Gastrocnemius medialis (tissue), 4 donors: ENCODE results near the gene FBXW4. TPM values are rescaled to one million over a fixed set of nuclear protein-coding genes. Genes with fewer than 3 reads are reported as not detected.

Experiments
- ATAC-seq, 2 donors: fragments of 150-250 bp; one replicate each; pipeline ENCODE4 v1.9.1; 2016
- DNase-seq, 2 donors: peaks; one replicate each; pipeline ENCODE4 v3.0.0-alpha.2; 2019
- H3K27ac ChIP-seq, 4 donors: fragments of 200-600 bp; sonication (generic); 1 replicate in 1 of 4; 2 replicates in 3 of 4; pipeline ENCODE4 v1.5.1; 2016 to 2018; ENCODE audit warnings: mild to moderate bottlenecking in 2 of 4, moderate library complexity in 1 of 4
- H3K27me3 ChIP-seq, 3 donors: fragments of 200-600 bp; sonication (generic) in 2 of 3; 1 replicate in 1 of 3; 2 replicates in 2 of 3; pipeline versions ENCODE4 v1.5.1 to v1.6.0; 2016 to 2019; ENCODE audit warnings: mild to moderate bottlenecking in 1 of 3, moderate library complexity in 1 of 3
- H3K36me3 ChIP-seq, 2 donors: fragments of 200-600 bp; sonication (generic) in 1 of 2; one replicate each; pipeline ENCODE4 v1.5.1; 2017 to 2018
- H3K4me1 ChIP-seq, 2 donors: fragments of 200-600 bp; sonication (generic) in 1 of 2; one replicate each; pipeline ENCODE4 v1.5.1; 2016 to 2017; ENCODE audit warnings: mild to moderate bottlenecking in 2 of 2
- H3K4me3 ChIP-seq, 4 donors: fragments of 200-600 bp; sonication (generic) in 3 of 4; 1 replicate in 1 of 4; 2 replicates in 3 of 4; pipeline ENCODE4 v1.5.1; 2016 to 2019; ENCODE audit warnings: mild to moderate bottlenecking in 2 of 4
- H3K9me3 ChIP-seq, 3 donors: fragments of 200-600 bp; sonication (generic) in 2 of 3; 1 replicate in 1 of 3; 2 replicates in 2 of 3; pipeline ENCODE4 v1.5.1; 2016 to 2019
- CTCF ChIP-seq, 5 experiments: fragments of 450-650 bp in 3 of 5; fragments of 200-600 bp in 2 of 5; sonication (generic) in 2 of 5; IDR thresholded peaks in 4 of 5; conservative IDR thresholded peaks in 1 of 5; 1 replicate in 4 of 5; 2 replicates in 1 of 5; pipeline ENCODE4 v1.5.1; 2016 to 2019; ENCODE audit warnings: antibody characterized with exemption in 5 of 5, mild to moderate bottlenecking in 3 of 5, moderate library complexity in 3 of 5
- POLR2A ChIP-seq, 2 donors: fragments of 450-650 bp; IDR thresholded peaks; one replicate each; pipeline ENCODE4 v1.6.1; 2017; ENCODE audit warnings: antibody characterized with exemption in 2 of 2, mild to moderate bottlenecking in 2 of 2, moderate library complexity in 2 of 2
- in situ Hi-C, 4 donors: fragments of 200-750 bp; cut with MboI; loops; one replicate each; pipeline versions ENCODE4 v1.15.0 to v1.8.0; 2017; ENCODE audit warnings: low sequenced_read_pairs in 4 of 4
- intact Hi-C: fragments of 100-400 bp; cut with DNase I; formaldehyde crosslinking; loops from one replicate; pipeline ENCODE4 v1.15.1; 2023; ENCODE audit warnings: low total_unique reads
- total RNA-seq, 4 donors: library from RNA; depleted of rRNA; stranded (reverse); fragments of >200 nt; gene quantifications; one replicate each; pipeline versions ENCODE4 v1.1.0 to v1.2.3, GENCODE V29; 2016

The FBXW4 gene
- total RNA-seq, 4 donors from 2014 or later: 43.1 to 72.6 (median 70.2) TPM

DNA sequence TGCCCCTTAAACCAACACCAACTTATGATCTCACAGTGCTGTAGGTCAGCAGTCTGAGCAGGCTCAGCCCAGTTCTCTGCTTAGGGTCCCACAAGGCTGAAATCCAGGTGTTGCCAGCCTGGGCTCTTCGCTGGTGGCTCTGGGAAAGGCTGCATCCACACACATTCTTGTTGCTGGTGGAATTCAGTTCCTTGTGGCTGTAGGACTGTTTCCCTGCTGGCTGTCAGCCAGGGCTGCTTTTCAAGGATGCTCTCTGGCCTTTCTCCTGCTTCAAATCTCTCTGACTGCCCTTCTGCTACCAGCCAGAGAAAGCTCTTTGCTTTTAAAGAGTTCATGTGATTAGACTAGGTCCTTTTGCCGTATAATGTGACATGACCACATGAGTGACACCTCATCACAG lies 122.2 kb downstream of the FBXW4 start:
- in situ Hi-C loops (loop anchor here in 3 of 4 donors (5.0 to 25.0 kb wide), 2 partner anchors 260 to 360 kb away; no protein-coding TSS in a partner anchor), intact Hi-C loops (loop anchor here (10.0 kb wide), 1 partner anchor 108 kb away; no protein-coding TSS in a partner anchor)
- Histone ChIP-seq H3K27me3 (peaks cover 13 to 23% (median 15%) of the 10 kb centered on the region in 3 donors), H3K4me1 (peaks cover 10 to 11% of the 10 kb centered on the region in 2 donors), H3K4me3 (peak overlapping the region in 1 of 4 donors; percentile 13), H3K36me3 (no peaks in the 10 kb centered on the region), H3K9me3 (peaks cover 0 to 8% (median 6%) of the 10 kb centered on the region in 3 donors), H3K27ac (no peak overlapping the region)
- TF ChIP-seq CTCF (IDR thresholded peaks at IDR 0.05 in 4 of 5, conservative IDR thresholded peaks at IDR 0.05 in 1 of 5) (no peak), POLR2A (IDR thresholded peaks at IDR 0.05) (no peak)
- ATAC-seq (no peak), DNase-seq (no peak)

GRCh38 chr10:101572126-101572525 lies 122.8 kb downstream of the FBXW4 start:
- H3K27me3 ChIP-seq: peaks cover 19 to 29% (median 21%) of the 10 kb centered on the region in 3 donors
- in situ Hi-C loops: loop anchor here in 3 of 4 donors (5.0 to 25.0 kb wide), 2 partner anchors 260 to 360 kb away; no protein-coding TSS in a partner anchor
- H3K9me3 ChIP-seq: peaks cover 0 to 8% (median 6%) of the 10 kb centered on the region in 3 donors
- no peak for ATAC-seq
- no peak for DNase-seq
- intact Hi-C loops: loop anchor here (10.0 kb wide), 1 partner anchor 107 kb away; no protein-coding TSS in a partner anchor
- TF ChIP-seq POLR2A (IDR thresholded peaks at IDR 0.05) (no peak), CTCF (IDR thresholded peaks at IDR 0.05 in 4 of 5, conservative IDR thresholded peaks at IDR 0.05 in 1 of 5) (no peak)
- peaks cover 10 to 11% of the 10 kb centered on the region in 2 donors for H3K4me1 ChIP-seq
- no peaks in the 10 kb centered on the region for H3K36me3 ChIP-seq
- H3K27ac ChIP-seq: no peak overlapping the region
- no peak overlapping the region for H3K4me3 ChIP-seq

- in situ Hi-C loops: loop anchor here in 3 of 4 donors (5.0 to 25.0 kb wide), 2 partner anchors 259 to 359 kb away; no protein-coding TSS in a partner anchor
- H3K4me3 ChIP-seq: no peak overlapping the region
- no peak for DNase-seq
- H3K27me3 ChIP-seq: peaks cover 26 to 36% (median 26%) of the 10 kb centered on the region in 3 donors
- TF ChIP-seq POLR2A (IDR thresholded peaks at IDR 0.05) (no peak), CTCF (IDR thresholded peaks at IDR 0.05 in 4 of 5, conservative IDR thresholded peaks at IDR 0.05 in 1 of 5) (no peak)
- intact Hi-C loops: loop anchor here (2.0 to 10.0 kb wide), 4 partner anchors 35 to 409 kb away; no protein-coding TSS in a partner anchor
- H3K27ac ChIP-seq: no peak overlapping the region
- H3K9me3 ChIP-seq: peaks cover 0 to 8% (median 6%) of the 10 kb centered on the region in 3 donors
- no peak for ATAC-seq
- peaks cover 11 to 14% of the 10 kb centered on the region in 2 donors for H3K4me1 ChIP-seq
- no peaks in the 10 kb centered on the region for H3K36me3 ChIP-seq
Measured at GRCh38 chr10:101571271-101571925, 123.6 kb downstream of the FBXW4 start.

DNA sequence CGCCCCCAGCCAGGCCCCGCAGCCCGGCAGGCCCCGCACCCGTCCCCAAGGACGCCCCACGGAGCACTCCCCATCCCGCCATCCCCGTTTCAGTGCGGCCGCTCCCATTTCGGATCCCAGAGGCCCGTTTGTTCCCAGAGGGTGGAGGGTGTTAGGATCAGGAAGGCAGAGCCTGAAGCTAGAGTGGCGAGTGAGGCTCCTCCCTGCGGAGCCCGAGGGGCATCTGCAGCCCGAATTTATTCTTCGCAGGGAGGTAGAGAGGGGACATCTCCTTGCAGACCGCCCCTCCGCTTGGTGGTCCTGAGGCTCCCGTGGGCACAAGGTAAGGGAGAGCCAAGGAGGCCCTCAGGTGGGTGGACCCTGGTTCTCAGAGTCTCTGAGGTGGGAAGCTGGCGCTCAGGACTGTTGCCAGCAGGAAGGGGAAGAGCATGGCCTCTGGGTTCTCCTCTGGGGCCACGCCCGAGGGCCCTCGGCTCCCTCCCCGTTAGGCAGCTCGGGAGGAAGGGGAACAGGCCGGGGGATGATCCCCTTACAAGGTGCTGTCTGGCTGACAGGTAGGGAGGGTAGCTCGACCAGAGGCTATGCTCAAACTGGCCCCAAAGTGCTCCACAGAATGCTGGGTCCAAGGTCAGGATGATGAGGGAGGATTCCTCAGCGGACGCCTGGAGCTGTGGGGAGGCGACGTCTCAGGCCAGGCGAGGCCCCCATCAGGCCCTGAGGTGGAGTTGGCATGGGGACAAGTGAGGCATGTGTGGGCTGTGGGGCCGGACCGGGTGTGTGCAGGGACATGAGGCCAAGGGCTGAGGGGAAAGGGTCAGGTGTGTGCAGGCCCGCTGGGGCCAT lies 124.3 kb downstream of the FBXW4 start:
- Histone ChIP-seq H3K4me3 (peak overlapping the region; percentile 57 to 66 (median 62)), H3K9me3 (peaks cover 0 to 8% (median 6%) of the 10 kb centered on the region in 3 donors), H3K27ac (no peak overlapping the region), H3K4me1 (peaks cover 11 to 18% of the 10 kb centered on the region in 2 donors), H3K36me3 (no peaks in the 10 kb centered on the region), H3K27me3 (peaks cover 32 to 43% (median 33%) of the 10 kb centered on the region in 3 donors)
- in situ Hi-C loops: loop anchor here in 3 of 4 donors (5.0 to 25.0 kb wide), 2 partner anchors 258 to 358 kb away; no protein-coding TSS in a partner anchor
- intact Hi-C loops: loop anchor here (1.0 to 10.0 kb wide), 5 partner anchors 34 to 408 kb away; no protein-coding TSS in a partner anchor
- ATAC-seq (peak in 1 of 2 donors; percentile 52), DNase-seq (no peak)
- TF ChIP-seq CTCF (IDR thresholded peaks at IDR 0.05 in 4 of 5, conservative IDR thresholded peaks at IDR 0.05 in 1 of 5) (peak in 2 of 5 experiments; percentile 0 to 9), POLR2A (IDR thresholded peaks at IDR 0.05) (no peak)
